AG09309 (cell line): ENCODE data around the gene LRP2BP.
A peak's percentile ranks its signal among the peaks of the same experiment; 100 is the strongest.

Source experiments
- DNase-seq: peaks from one replicate; pipeline ENCODE4 v3.0.0-alpha.2; 2010; ENCODE audit warnings: low read depth
- H3K4me3 ChIP-seq: 2 replicates; pipeline ENCODE4 v1.5.1; 2011; ENCODE audit warnings: mild to moderate bottlenecking, low read depth, low read length, moderate library complexity; ENCODE audit not compliant: control insufficient read depth
- CTCF ChIP-seq: IDR thresholded peaks from 2 replicates; pipeline ENCODE4 v1.5.1; 2011; ENCODE audit warnings: mild to moderate bottlenecking, low read depth, low read length, inconsistent platforms; ENCODE audit not compliant: insufficient read depth, control insufficient read depth; ENCODE audit errors: missing control alignments

LRP2BP gene

GRCh38 chr4:185395956-185396723, 416 bp upstream of the LRP2BP start:
- TF ChIP-seq CTCF: no peak
- DNase-seq: peak; percentile 94
- H3K4me3 ChIP-seq: peak overlapping the region; percentile 61

- TF ChIP-seq CTCF: no peak
- H3K4me3 ChIP-seq: peak overlapping the region; percentile 61
- DNase-seq: no peak
Observed at GRCh38 chr4:185394568-185395237, 1.0 kb downstream of the LRP2BP start.

- no peak for DNase-seq
- no peak overlapping the region for H3K4me3 ChIP-seq
- TF ChIP-seq CTCF: no peak
Observed at GRCh38 chr4:185392156-185392555, 3.6 kb downstream of the LRP2BP start.

GRCh38 chr4:185390941-185391340, 4.8 kb downstream of the LRP2BP start:
- no peak overlapping the region for H3K4me3 ChIP-seq
- no peak for TF ChIP-seq CTCF
- no peak for DNase-seq

GRCh38 chr4:185387957-185388356, 7.8 kb downstream of the LRP2BP start:
- no peak overlapping the region for H3K4me3 ChIP-seq
- DNase-seq: no peak
- TF ChIP-seq CTCF: no peak

GRCh38 chr4:185384930-185385331, 10.8 kb downstream of the LRP2BP start:
- no peak for DNase-seq
- H3K4me3 ChIP-seq: no peak overlapping the region
- no peak for TF ChIP-seq CTCF
